SK-N-SH treated with all-trans-retinoic acid at 6 μM for 48 hours (cell line): Measurements from ENCODE around the gene LPIN1.

Experiments
- GLIS3 ChIP-seq: fragments of 250-450 bp; sonication (Bioruptor Pico); IDR thresholded peaks from 2 replicates; pipeline ENCODE4 v1.5.0; 2020; ENCODE audit warnings: mild to moderate bottlenecking, moderate library complexity
- OSR1 ChIP-seq: fragments of 250-450 bp; sonication (Bioruptor Pico); IDR thresholded peaks from 2 replicates; pipeline ENCODE4 v1.8.0; 2022; ENCODE audit warnings: moderate library complexity, mild to moderate bottlenecking, inconsistent platforms
- TOX ChIP-seq: fragments of 250-450 bp; sonication (Bioruptor Pico); IDR thresholded peaks from 2 replicates; pipeline ENCODE4 v1.8.0; 2021; ENCODE audit warnings: mild to moderate bottlenecking, moderate library complexity, borderline replicate concordance
- ZC3H10 ChIP-seq: fragments of 250-450 bp; sonication (Bioruptor Pico); IDR thresholded peaks from 2 replicates; pipeline ENCODE4 v1.5.1; 2021; ENCODE audit warnings: mild to moderate bottlenecking, moderate library complexity
- ZNF565 ChIP-seq: fragments of 450-650 bp; formaldehyde crosslinking; conservative IDR thresholded peaks from 2 replicates; pipeline ENCODE4 v1.5.0; 2020; ENCODE audit warnings: low read depth, mild to moderate bottlenecking, moderate library complexity
- ZNF70 ChIP-seq: fragments of 450-650 bp; formaldehyde crosslinking; IDR thresholded peaks from 2 replicates; pipeline ENCODE4 v1.5.0; 2020; ENCODE audit warnings: mild to moderate bottlenecking, moderate library complexity
- TF ChIP-seq, protein P1 (sequence below): fragments of 250-450 bp; sonication (Bioruptor Pico); IDR thresholded peaks from 2 replicates; pipeline ENCODE4 v1.5.0; 2020; ENCODE audit warnings: mild to moderate bottlenecking, moderate library complexity
- TF ChIP-seq, protein P2 (sequence below): fragments of 250-450 bp; sonication (Bioruptor Pico); IDR thresholded peaks from 2 replicates; pipeline ENCODE4 v1.8.0; 2020; ENCODE audit warnings: mild to moderate bottlenecking, moderate library complexity, borderline replicate concordance

DNA sequence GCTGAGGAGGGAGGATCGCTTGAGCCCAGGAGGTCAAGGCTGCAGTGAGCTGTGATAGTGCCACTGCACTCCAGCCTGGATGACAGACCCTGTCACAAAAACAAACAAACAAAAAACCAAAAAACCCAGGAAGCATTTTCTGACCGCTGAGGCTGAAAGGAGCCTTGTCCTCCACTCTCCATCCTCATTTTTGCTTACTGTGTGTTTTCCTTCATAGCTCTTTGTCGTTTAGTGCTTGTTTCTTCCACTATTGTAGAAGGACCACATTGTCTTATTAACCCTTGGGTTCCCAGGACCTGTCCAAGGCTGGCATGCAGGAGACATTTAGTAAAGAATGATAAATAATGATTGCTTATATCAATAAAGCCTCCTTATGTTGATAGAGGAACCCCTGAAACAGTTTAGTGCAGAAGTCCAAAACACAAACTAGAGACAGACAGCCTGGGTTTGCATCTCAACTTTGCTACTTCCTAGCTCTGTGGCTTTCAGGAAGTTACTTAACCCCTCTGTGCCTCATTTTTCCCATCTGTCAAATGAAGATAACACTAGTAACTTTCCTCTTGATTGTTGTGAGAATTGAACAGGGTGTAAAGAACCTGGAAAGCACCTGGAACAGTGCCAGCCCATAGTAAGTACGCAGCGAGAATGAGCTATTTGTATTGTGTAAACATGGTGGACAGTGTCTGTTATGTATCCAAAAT, 126.0 kb downstream of the LPIN1 start:
- no peak for TF ChIP-seq TOX (CRISPR knock-in tag)
- no peak for TF ChIP-seq ZC3H10
- no peak for TF ChIP-seq ZNF565 (CRISPR knock-in tag)
- TF ChIP-seq, protein P1, sequence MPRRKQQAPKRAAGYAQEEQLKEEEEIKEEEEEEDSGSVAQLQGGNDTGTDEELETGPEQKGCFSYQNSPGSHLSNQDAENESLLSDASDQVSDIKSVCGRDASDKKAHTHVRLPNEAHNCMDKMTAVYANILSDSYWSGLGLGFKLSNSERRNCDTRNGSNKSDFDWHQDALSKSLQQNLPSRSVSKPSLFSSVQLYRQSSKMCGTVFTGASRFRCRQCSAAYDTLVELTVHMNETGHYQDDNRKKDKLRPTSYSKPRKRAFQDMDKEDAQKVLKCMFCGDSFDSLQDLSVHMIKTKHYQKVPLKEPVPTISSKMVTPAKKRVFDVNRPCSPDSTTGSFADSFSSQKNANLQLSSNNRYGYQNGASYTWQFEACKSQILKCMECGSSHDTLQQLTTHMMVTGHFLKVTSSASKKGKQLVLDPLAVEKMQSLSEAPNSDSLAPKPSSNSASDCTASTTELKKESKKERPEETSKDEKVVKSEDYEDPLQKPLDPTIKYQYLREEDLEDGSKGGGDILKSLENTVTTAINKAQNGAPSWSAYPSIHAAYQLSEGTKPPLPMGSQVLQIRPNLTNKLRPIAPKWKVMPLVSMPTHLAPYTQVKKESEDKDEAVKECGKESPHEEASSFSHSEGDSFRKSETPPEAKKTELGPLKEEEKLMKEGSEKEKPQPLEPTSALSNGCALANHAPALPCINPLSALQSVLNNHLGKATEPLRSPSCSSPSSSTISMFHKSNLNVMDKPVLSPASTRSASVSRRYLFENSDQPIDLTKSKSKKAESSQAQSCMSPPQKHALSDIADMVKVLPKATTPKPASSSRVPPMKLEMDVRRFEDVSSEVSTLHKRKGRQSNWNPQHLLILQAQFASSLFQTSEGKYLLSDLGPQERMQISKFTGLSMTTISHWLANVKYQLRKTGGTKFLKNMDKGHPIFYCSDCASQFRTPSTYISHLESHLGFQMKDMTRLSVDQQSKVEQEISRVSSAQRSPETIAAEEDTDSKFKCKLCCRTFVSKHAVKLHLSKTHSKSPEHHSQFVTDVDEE (CRISPR knock-in tag), result no peak
- TF ChIP-seq OSR1 (CRISPR knock-in tag), result no peak
- no peak for TF ChIP-seq ZNF70 (CRISPR knock-in tag)
- no peak for TF ChIP-seq GLIS3 (CRISPR knock-in tag)
- TF ChIP-seq, protein P2, sequence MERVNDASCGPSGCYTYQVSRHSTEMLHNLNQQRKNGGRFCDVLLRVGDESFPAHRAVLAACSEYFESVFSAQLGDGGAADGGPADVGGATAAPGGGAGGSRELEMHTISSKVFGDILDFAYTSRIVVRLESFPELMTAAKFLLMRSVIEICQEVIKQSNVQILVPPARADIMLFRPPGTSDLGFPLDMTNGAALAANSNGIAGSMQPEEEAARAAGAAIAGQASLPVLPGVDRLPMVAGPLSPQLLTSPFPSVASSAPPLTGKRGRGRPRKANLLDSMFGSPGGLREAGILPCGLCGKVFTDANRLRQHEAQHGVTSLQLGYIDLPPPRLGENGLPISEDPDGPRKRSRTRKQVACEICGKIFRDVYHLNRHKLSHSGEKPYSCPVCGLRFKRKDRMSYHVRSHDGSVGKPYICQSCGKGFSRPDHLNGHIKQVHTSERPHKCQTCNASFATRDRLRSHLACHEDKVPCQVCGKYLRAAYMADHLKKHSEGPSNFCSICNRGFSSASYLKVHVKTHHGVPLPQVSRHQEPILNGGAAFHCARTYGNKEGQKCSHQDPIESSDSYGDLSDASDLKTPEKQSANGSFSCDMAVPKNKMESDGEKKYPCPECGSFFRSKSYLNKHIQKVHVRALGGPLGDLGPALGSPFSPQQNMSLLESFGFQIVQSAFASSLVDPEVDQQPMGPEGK, result no peak
